ENCODE data around the gene ZNF276.

- TF ChIP-seq CTCF (IDR thresholded peaks at IDR 0.05) (peak in 1 of 6 experiments; percentile 2), POLR2A (IDR thresholded peaks at IDR 0.05) (peak in 2 of 4 donors; percentile 53 to 73)
Measured at GRCh38 chr16:89720813-89721545, at the start of gene ZNF276, which contains the start of gene VPS9D1.
